Mesenchymal stem cell (in vitro differentiated cells and primary cell): Measurements from ENCODE around the gene DMGDH.
A peak's percentile ranks its signal among the peaks of the same experiment; 100 is the strongest.

Source experiments
- DNase-seq: peaks from one replicate; pipeline ENCODE4 v3.0.0-alpha.2; 2013
- H2AFZ ChIP-seq: one replicate; pipeline ENCODE4 v1.6.1; 2013; ENCODE audit warnings: low read depth, mild to moderate bottlenecking, control low read depth, inconsistent platforms, low read length, moderate library complexity
- H2AK5ac ChIP-seq: 2 replicates; pipeline ENCODE4 v1.6.1; 2013; ENCODE audit warnings: low read length, moderate library complexity, mild to moderate bottlenecking, inconsistent platforms; ENCODE audit not compliant: severe bottlenecking
- H2BK120ac ChIP-seq: one replicate; pipeline ENCODE4 v1.6.1; 2013; ENCODE audit warnings: low read depth, mild to moderate bottlenecking, inconsistent platforms, low read length, moderate library complexity
- H2BK12ac ChIP-seq, 2 experiments: one replicate each; pipeline ENCODE4 v1.6.1; 2013; ENCODE audit warnings: inconsistent platforms in 2 of 2, low read length in 2 of 2, mild to moderate bottlenecking in 2 of 2, moderate library complexity in 2 of 2, control low read depth in 1 of 2
- H2BK15ac ChIP-seq: one replicate; pipeline ENCODE4 v1.6.1; 2013; ENCODE audit warnings: mild to moderate bottlenecking, low read depth, inconsistent platforms; ENCODE audit not compliant: poor library complexity, severe bottlenecking
- H2BK5ac ChIP-seq: 2 replicates; pipeline ENCODE4 v1.6.1; 2013; ENCODE audit warnings: low read depth, mild to moderate bottlenecking, low read length, control low read depth, inconsistent platforms; ENCODE audit not compliant: poor library complexity, severe bottlenecking
- H3K14ac ChIP-seq, 2 experiments: one replicate each; pipeline ENCODE4 v1.6.1; 2013; ENCODE audit warnings: inconsistent platforms in 2 of 2, low read length in 2 of 2, control low read depth in 1 of 2, mild to moderate bottlenecking in 1 of 2, moderate library complexity in 1 of 2
- H3K18ac ChIP-seq, 2 experiments: one replicate each; pipeline ENCODE4 v1.6.1; 2013; ENCODE audit warnings: inconsistent platforms in 2 of 2, low read length in 2 of 2, control low read depth in 1 of 2, low read depth in 1 of 2, mild to moderate bottlenecking in 1 of 2
- H3K23ac ChIP-seq, 2 experiments: one replicate each; pipeline ENCODE4 v1.6.1; 2013; ENCODE audit warnings: inconsistent platforms in 2 of 2, low read length in 2 of 2, mild to moderate bottlenecking in 2 of 2, moderate library complexity in 2 of 2, control low read depth in 1 of 2
- H3K27ac ChIP-seq: 2 replicates; pipeline ENCODE4 v1.5.1; 2013; ENCODE audit warnings: mild to moderate bottlenecking, moderate library complexity, low read length, control low read depth, inconsistent platforms; ENCODE audit not compliant: poor library complexity, severe bottlenecking
- H3K27me3 ChIP-seq, 2 experiments: 2 replicates each; pipeline versions ENCODE4 v1.6.1 to v1.7.0; 2013; ENCODE audit warnings: low read length in 2 of 2, mild to moderate bottlenecking in 2 of 2, moderate library complexity in 2 of 2, control low read depth in 1 of 2, inconsistent platforms in 1 of 2; ENCODE audit not compliant: control insufficient read depth in 1 of 2, insufficient read depth in 1 of 2
- H3K36me3 ChIP-seq, 2 experiments: 2 replicates each; pipeline versions ENCODE4 v1.6.1 to v1.7.0; 2013; ENCODE audit warnings: low read length in 2 of 2, control low read depth in 1 of 2, inconsistent platforms in 1 of 2, low read depth in 1 of 2, mild to moderate bottlenecking in 1 of 2; ENCODE audit not compliant: insufficient read depth in 2 of 2, control insufficient read depth in 1 of 2
- H3K4ac ChIP-seq, 2 experiments: one replicate each; pipeline ENCODE4 v1.6.1; 2013; ENCODE audit warnings: inconsistent platforms in 2 of 2, low read length in 2 of 2, mild to moderate bottlenecking in 2 of 2, moderate library complexity in 2 of 2, control low read depth in 1 of 2, low read depth in 1 of 2
- H3K4me1 ChIP-seq: 2 replicates; pipeline ENCODE4 v1.6.1; 2013; ENCODE audit warnings: low read depth, low read length, control low read depth; ENCODE audit not compliant: control insufficient read depth, insufficient read depth
- H3K4me2 ChIP-seq: 2 replicates; pipeline ENCODE4 v1.6.1; 2013; ENCODE audit warnings: low read length, mild to moderate bottlenecking, inconsistent platforms; ENCODE audit not compliant: poor library complexity, severe bottlenecking
- H3K4me3 ChIP-seq, 2 experiments: 2 replicates each; pipeline versions ENCODE4 v1.5.1 to v1.7.0; 2013; ENCODE audit warnings: low read length in 2 of 2, mild to moderate bottlenecking in 2 of 2, control low read depth in 1 of 2, low read depth in 1 of 2; ENCODE audit not compliant: insufficient read depth in 1 of 2
- H3K79me1 ChIP-seq: replicated peaks from 2 replicates; pipeline ENCODE4 v1.6.1; 2013; ENCODE audit warnings: mild to moderate bottlenecking, control low read depth, low read length, inconsistent platforms; ENCODE audit not compliant: poor library complexity, severe bottlenecking
- H3K9ac ChIP-seq: 2 replicates; pipeline ENCODE4 v1.7.0; 2013; ENCODE audit warnings: mild to moderate bottlenecking, low read length, moderate library complexity
- H3K9me3 ChIP-seq: 2 replicates; pipeline ENCODE4 v1.7.0; 2013; ENCODE audit warnings: mild to moderate bottlenecking, low read length; ENCODE audit not compliant: control insufficient read depth
- H4K8ac ChIP-seq: one replicate; pipeline ENCODE4 v1.6.1; 2013; ENCODE audit warnings: inconsistent platforms, mild to moderate bottlenecking, low read length, moderate library complexity
- H4K91ac ChIP-seq: one replicate; pipeline ENCODE4 v1.6.1; 2013; ENCODE audit warnings: mild to moderate bottlenecking, low read length, inconsistent platforms
- WGBS: methylation state at CpG from one replicate; pipeline ENCODE4 v1.1.7; 2013; ENCODE audit warnings: mixed read lengths; 5-methylcytosine and 5-hydroxymethylcytosine counted together

DMGDH gene

DNA sequence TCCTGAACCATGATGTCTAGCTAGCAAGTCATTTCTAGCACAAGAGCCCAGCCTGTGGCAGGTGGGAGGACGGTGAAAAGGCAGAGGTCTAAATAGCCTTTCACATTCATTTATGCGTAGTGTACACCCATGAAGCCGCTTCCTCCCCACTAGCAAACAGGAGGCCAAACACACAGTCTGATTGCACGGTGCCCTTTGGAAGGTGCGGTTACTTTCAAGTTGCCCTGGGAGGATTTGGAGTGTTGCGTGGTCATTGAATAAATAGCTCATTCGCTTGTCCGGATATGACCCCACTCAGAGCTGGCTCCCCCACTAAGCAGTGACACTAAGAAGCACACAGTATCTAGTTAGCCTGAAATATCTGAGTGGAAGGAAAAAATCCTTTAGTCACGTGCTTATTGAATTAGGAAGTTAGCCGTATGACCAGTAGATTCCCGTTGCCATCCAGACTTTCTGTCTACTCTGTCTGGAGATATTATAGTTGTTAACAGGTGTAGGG lies 83.7 kb downstream of the DMGDH start:
- peak overlapping the region; percentile 90 for H3K27ac ChIP-seq
- no peak overlapping the region for H2AK5ac ChIP-seq
- peak overlapping the region; percentile 70 for H2AFZ ChIP-seq
- peak overlapping the region in 1 of 2 experiments; percentile 76 for H3K18ac ChIP-seq
- no peak overlapping the region for H3K23ac ChIP-seq
- peak overlapping the region; percentile 95 for H3K4me2 ChIP-seq
- no peak overlapping the region for H2BK120ac ChIP-seq
- H3K4me1 ChIP-seq, result peaks cover 2% of the 10 kb centered on the region
- peak; percentile 60 for DNase-seq
- H3K4me3 ChIP-seq, result peak overlapping the region; percentile 12 to 85
- peak overlapping the region; percentile 84 for H3K9ac ChIP-seq
- H2BK12ac ChIP-seq, result peak overlapping the region; percentile 4 to 67
- H3K14ac ChIP-seq, result no peak overlapping the region
- peak overlapping the region; percentile 4 for H4K8ac ChIP-seq
- H2BK5ac ChIP-seq, result no peak overlapping the region
- H4K91ac ChIP-seq, result no peak overlapping the region
- H2BK15ac ChIP-seq, result no peak overlapping the region
- H3K79me1 ChIP-seq, result peaks cover 9% of the 10 kb centered on the region
- H3K36me3 ChIP-seq, result no peaks in the 10 kb centered on the region
- H3K27me3 ChIP-seq, result no peaks in the 10 kb centered on the region
- 19% methylated on average over 9 of the region's 11 CpGs for WGBS
- H3K4ac ChIP-seq, result peak overlapping the region in 1 of 2 experiments; percentile 54
- H3K9me3 ChIP-seq, result no peaks in the 10 kb centered on the region

DNA sequence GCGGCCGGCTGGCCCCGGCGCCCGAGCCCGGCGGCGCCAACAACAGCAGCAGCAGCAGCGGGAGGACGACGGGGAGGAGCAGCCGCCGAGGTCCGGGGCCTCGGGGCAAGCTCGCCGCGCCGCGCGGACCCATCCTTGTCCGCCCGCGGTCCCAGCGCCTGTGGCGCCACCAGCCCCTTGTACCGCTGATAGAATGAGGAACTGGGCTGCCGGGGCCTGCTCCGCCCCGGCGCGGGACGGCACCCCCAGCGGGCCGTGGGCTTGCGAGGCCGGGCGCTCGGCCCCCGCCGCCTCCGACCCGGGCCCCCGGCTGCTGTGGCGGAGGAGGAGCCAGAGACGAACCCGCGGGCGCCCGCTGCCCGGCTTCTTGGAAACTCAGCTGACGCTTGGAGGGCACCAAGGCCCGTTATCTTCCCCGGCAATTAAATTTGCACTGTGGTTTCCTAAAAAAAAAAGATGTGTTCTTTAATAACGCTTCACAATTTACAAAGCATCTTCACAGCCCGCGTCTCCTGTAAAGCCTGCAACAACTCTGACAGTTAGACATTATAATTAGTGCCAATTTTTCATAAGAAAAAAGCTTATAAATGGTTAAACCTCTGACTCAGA lies 84.3 kb downstream of the DMGDH start, which contains the start of gene ARSB:
Gene ARSB, minus strand, starts transcription at position 195 of the 609 bp plus-strand sequence. Its CDS starts 62 bp downstream, at position 133.
- Histone ChIP-seq H3K18ac (peak within 1 kb of the TSS; percentile 76 to 99), H4K8ac (peak within 1 kb of the TSS; percentile 82), H3K9me3 (no peaks in the 10 kb centered on the region), H3K79me1 (peaks cover 9% of the 10 kb centered on the region), H3K4ac (peak within 1 kb of the TSS; percentile 54 to 81), H3K4me1 (peaks cover 2% of the 10 kb centered on the region), H2AK5ac (no peak within 1 kb of the TSS), H3K14ac (peak within 1 kb of the TSS in 1 of 2 experiments; percentile 3), H2AFZ (peak within 1 kb of the TSS; percentile 70), H3K27me3 (no peaks in the 10 kb centered on the region), H4K91ac (peak within 1 kb of the TSS; percentile 92), H2BK15ac (peak within 1 kb of the TSS; percentile 97), H3K23ac (no peak within 1 kb of the TSS), H2BK5ac (peak within 1 kb of the TSS; percentile 95), H3K4me3 (peak within 1 kb of the TSS; percentile 75 to 85), H2BK120ac (peak within 1 kb of the TSS; percentile 85), H3K9ac (peak within 1 kb of the TSS; percentile 84), H3K4me2 (peak within 1 kb of the TSS; percentile 95), H3K27ac (peak within 1 kb of the TSS; percentile 96), H3K36me3 (no peaks in the 10 kb centered on the region), H2BK12ac (peak within 1 kb of the TSS; percentile 54 to 67)
- WGBS, result 2% methylated on average over 49 of the region's 57 CpGs
- DNase-seq, result peak; percentile 55

DNA sequence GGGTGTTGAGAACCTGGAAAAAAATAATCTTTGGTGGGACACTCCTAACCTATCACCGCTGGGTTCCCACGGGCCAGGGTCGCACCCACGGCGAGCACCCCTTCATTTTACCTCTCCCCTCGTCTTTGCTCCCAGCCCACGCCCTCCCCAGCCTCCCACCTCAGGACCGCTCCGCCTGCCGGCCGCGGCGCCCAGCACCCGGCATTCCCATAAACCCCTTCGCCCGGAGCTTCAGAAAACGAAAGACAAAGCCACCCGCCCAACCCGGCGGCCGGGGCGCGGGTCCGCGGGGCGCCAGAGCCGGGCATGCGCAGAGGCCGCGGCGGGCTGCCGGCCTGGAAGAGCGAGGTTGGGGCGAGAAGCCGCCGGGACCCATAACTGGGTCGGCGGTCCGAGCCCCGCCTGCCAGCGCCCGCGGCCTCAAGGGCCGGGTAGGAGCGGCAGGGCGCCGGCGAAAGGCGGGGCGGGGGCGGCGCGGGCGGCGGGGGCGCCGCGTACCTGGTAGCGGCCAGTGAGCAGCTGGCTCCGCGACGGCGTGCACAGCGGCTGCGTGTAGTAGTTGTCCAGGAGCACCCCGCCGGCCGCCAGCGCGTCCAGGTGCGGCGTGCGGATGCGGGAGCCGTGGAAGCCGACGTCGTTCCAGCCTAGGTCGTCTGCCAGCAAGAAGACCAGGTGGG lies 84.9 kb downstream of the DMGDH start:
- H2AK5ac ChIP-seq, result no peak overlapping the region
- DNase-seq, result peak; percentile 86

More for the DNA sequence above, 84.9 kb downstream of the DMGDH start:
- H3K27me3 ChIP-seq, result no peaks in the 10 kb centered on the region
- H2BK15ac ChIP-seq, result peak overlapping the region; percentile 97
- peak overlapping the region; percentile 96 for H3K27ac ChIP-seq
- H3K9me3 ChIP-seq, result no peaks in the 10 kb centered on the region
- H2BK12ac ChIP-seq, result peak overlapping the region in 1 of 2 experiments; percentile 54
- peak overlapping the region; percentile 51 for H2AFZ ChIP-seq
- peak overlapping the region; percentile 84 for H3K9ac ChIP-seq
- H3K18ac ChIP-seq, result peak overlapping the region; percentile 70 to 99
- peak overlapping the region; percentile 95 for H2BK5ac ChIP-seq
- H3K36me3 ChIP-seq, result no peaks in the 10 kb centered on the region
- peak overlapping the region in 1 of 2 experiments; percentile 3 for H3K14ac ChIP-seq
- H3K4me2 ChIP-seq, result peak overlapping the region; percentile 95
- peaks cover 2% of the 10 kb centered on the region for H3K4me1 ChIP-seq
- H4K8ac ChIP-seq, result peak overlapping the region; percentile 82
- peak overlapping the region in 1 of 2 experiments; percentile 81 for H3K4ac ChIP-seq
- H3K79me1 ChIP-seq, result peaks cover 9% of the 10 kb centered on the region
- H3K23ac ChIP-seq, result no peak overlapping the region
- H4K91ac ChIP-seq, result peak overlapping the region; percentile 92
- WGBS, result 2% methylated on average over 78 of the region's 79 CpGs
- peak overlapping the region; percentile 75 to 85 for H3K4me3 ChIP-seq
- H2BK120ac ChIP-seq, result peak overlapping the region; percentile 85
